GM12878 (cell line): ENCODE measurements around the gene LRBA. TPM values are rescaled to one million over a fixed set of nuclear protein-coding genes. Genes with fewer than 3 reads are reported as not detected.

ENCODE experiments used
- ATAC-seq: fragments of 200-7000 bp; cut with Tn5 transposase; 3 replicates; pipeline ENCODE4 v1.9.1; 2020; ENCODE audit warnings: mild to moderate bottlenecking, moderate library complexity
- BruUV-seq: library from RNA; stranded (reverse); fragments of 400-500 nt; replicated peaks from 2 replicates; lab custom pipeline; 2021; lab: Mats Ljungman, UMichigan
- CTCF ChIA-PET: fragments of 300-600 bp; sonication (Branson Sonifier 250); formaldehyde crosslinking; extraction: SDS; loops from one replicate; lab custom pipeline; 2021; ENCODE audit warnings: inconsistent platforms; lab: Yijun Ruan, JAX
- POLR2A ChIA-PET: fragments of 350-600 bp; formaldehyde crosslinking; extraction: SDS; loops from one replicate; lab custom pipeline; 2021; ENCODE audit warnings: inconsistent platforms; lab: Charles Lee
- RAD21 ChIA-PET: fragments of 300-600 bp; sonication (Branson Sonifier 250); formaldehyde crosslinking; loops from one replicate; lab custom pipeline; 2023; ENCODE audit warnings: antibody characterized with exemption; ENCODE audit not compliant: unreplicated experiment; lab: Charles Lee
- SMC1A ChIA-PET: fragments of 300-600 bp; sonication (Branson Sonifier 250); formaldehyde crosslinking; loops from one replicate; lab custom pipeline; 2023; ENCODE audit not compliant: unreplicated experiment, uncharacterized antibody; lab: Charles Lee
- DNase-seq: peaks from one replicate; pipeline ENCODE4 v3.0.0-alpha.2; 2011; ENCODE audit warnings: low read depth, low spot score
- FAIRE-seq: peaks from 3 replicates; lab custom pipeline; 2011; peaks lifted over from hg19 to GRCh38; lab: Jason Lieb, UNC
- H2AFZ ChIP-seq: 2 replicates; pipeline ENCODE4 v1.6.0; 2011; ENCODE audit warnings: low read depth, low read length, control low read depth; ENCODE audit not compliant: control insufficient read depth
- H3K27ac ChIP-seq: 2 replicates; pipeline ENCODE4 v1.5.1; 2011; ENCODE audit warnings: control low read depth; ENCODE audit not compliant: control insufficient read depth, insufficient read depth
- H3K27me3 ChIP-seq, 2 experiments: replicated peaks in 1 of 2; 2 replicates each; pipeline versions ENCODE4 v1.6.0 to v1.6.1; 2011; ENCODE audit warnings: low read length in 1 of 2; ENCODE audit not compliant: control insufficient read depth in 2 of 2, insufficient read depth in 2 of 2
- H3K36me3 ChIP-seq, 2 experiments: 2 replicates each; pipeline ENCODE4 v1.5.1; 2011; ENCODE audit warnings: low read length in 1 of 2; ENCODE audit not compliant: control insufficient read depth in 2 of 2, insufficient read depth in 2 of 2
- H3K4me1 ChIP-seq: 2 replicates; pipeline ENCODE4 v1.6.1; 2011; ENCODE audit warnings: mild to moderate bottlenecking, low read length, moderate library complexity, mixed read lengths; ENCODE audit not compliant: control insufficient read depth, insufficient read depth
- H3K4me2 ChIP-seq: 2 replicates; pipeline ENCODE4 v1.6.0; 2011; ENCODE audit warnings: control low read depth; ENCODE audit not compliant: control insufficient read depth, insufficient read depth
- H3K4me3 ChIP-seq: fragments of 200-600 bp; sonication (generic); 2 replicates; pipeline ENCODE4 v1.5.1; 2016
- H3K79me2 ChIP-seq: 2 replicates; pipeline ENCODE4 v1.6.0; 2011; ENCODE audit warnings: low read length; ENCODE audit not compliant: control insufficient read depth, insufficient read depth
- H3K9ac ChIP-seq: 2 replicates; pipeline ENCODE4 v1.8.0; 2011; ENCODE audit warnings: low read length, control low read depth, mixed read lengths; ENCODE audit not compliant: control insufficient read depth, insufficient read depth
- H3K9me3 ChIP-seq: replicated peaks from 3 replicates; pipeline ENCODE4 v1.5.1; 2011; ENCODE audit warnings: mild to moderate bottlenecking, low read length; ENCODE audit not compliant: control insufficient read depth, insufficient read depth
- H4K20me1 ChIP-seq: 2 replicates; pipeline ENCODE4 v1.6.0; 2011; ENCODE audit not compliant: control insufficient read depth, insufficient read depth
- CEBPZ ChIP-seq: fragments of 150-350 bp; IDR thresholded peaks from 2 replicates; pipeline ENCODE4 v1.6.1; 2016; ENCODE audit warnings: low read depth, low read length
- DPF2 ChIP-seq: fragments of 450-650 bp; IDR thresholded peaks from 2 replicates; pipeline ENCODE4 v1.6.1; 2017; ENCODE audit warnings: mild to moderate bottlenecking
- ZNF622 ChIP-seq: fragments of 450-650 bp; IDR thresholded peaks from 2 replicates; pipeline ENCODE4 v1.6.1; 2017; ENCODE audit warnings: mild to moderate bottlenecking, inconsistent platforms
- ZZZ3 ChIP-seq: IDR thresholded peaks from 2 replicates; pipeline ENCODE4 v1.6.1; 2011; ENCODE audit warnings: low read depth; ENCODE audit not compliant: control insufficient read depth, insufficient read length
- WGBS: methylation state at CpG from one replicate; pipeline ENCODE4 v1.1.6; 2016; ENCODE audit warnings: low lambda C conversion rate; ENCODE audit not compliant: insufficient replicate concordance, insufficient coverage; ENCODE audit errors: missing lambda C conversion rate; 5-methylcytosine and 5-hydroxymethylcytosine counted together
- in situ Hi-C: fragments of 300-500 bp; cut with MboI; formaldehyde crosslinking; loops from 9 replicates; pipeline ENCODE4 v1.14.3; 2018; ENCODE audit warnings: mixed read lengths
- intact Hi-C: fragments of 100-400 bp; cut with micrococcal nuclease; formaldehyde crosslinking; loops from one replicate; pipeline ENCODE4 v1.14.2; 2022; ENCODE audit not compliant: unreplicated experiment
- polyA plus RNA-seq, 11 experiments: library from polyadenylated mRNA; depleted of rRNA in 4 of 11; unstranded in 6 of 11; stranded (reverse) in 5 of 11; fragments of >200 nt; fragmentation: Nextera tagmentation in 4 of 11; fragmentation: Illumina TruSeq in 1 of 11; extraction: Ambion mirVana in 4 of 11; extraction: Trizol in 1 of 11; gene quantifications; 1 replicate in 1 of 11; 2 replicates in 10 of 11; pipeline versions ENCODE4 v1.2.1 to v1.2.3, GENCODE V29; 2011 to 2016; ENCODE audit warnings: inconsistent platforms in 2 of 11, missing spikeins in 2 of 11, low read depth in 1 of 11
- total RNA-seq, 4 experiments: library from RNA; depleted of rRNA in 3 of 4; stranded (reverse); fragments of >200 nt in 3 of 4; fragmentation: Illumina TruSeq in 1 of 4; extraction: Trizol in 1 of 4; gene quantifications; 2 replicates each; pipeline versions ENCODE4 v1.2.1 to v1.2.3, GENCODE V29; 2013 to 2021

Gene LRBA
- total and polyA plus RNA-seq, 10 of the 15 experiments (the other 5 are each of a cell fraction or from before 2014, with no cell fraction given): 20.3 to 93.4 (median 55.0) TPM

DNA sequence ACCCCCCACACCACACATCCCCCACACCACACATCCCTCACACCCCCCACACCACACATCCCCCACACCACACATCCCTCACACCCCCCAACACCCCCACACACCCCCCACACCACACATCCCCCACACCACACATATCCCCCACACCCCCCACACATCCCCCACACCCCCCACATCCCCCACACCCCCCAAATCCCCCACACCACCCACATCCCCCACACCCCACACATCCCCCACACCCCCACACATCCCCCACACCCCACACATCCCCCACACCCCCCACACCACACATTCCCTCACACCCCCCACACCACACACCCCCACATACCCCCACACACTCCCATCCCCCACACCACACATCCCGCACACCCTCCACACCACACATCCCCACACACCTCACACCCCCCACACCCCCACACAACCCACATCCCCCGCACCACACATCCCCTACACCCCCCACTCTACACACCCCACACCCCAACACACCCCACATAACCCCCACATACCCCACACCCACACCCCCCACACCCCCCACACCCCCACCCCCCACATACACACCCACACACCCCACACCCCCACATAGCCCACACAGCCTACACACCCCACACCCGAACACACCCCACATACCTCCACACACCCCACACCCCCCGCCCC is 764.0 kb downstream of the LRBA start:
- POLR2A ChIA-PET: no interaction called here
- WGBS: no CpG with 5 or more reads among the region's 4 CpGs
- Histone ChIP-seq H3K4me3 (no peak overlapping the region), H3K27me3 (no peaks in the 10 kb centered on the region; a peak in 1 of 4 replicates), H2AFZ (no peak overlapping the region), H3K36me3 (no peaks in the 10 kb centered on the region), H3K4me2 (no peak overlapping the region), H3K27ac (no peak overlapping the region), H3K4me1 (no peaks in the 10 kb centered on the region), H3K9me3 (no peaks in the 10 kb centered on the region), H3K79me2 (no peaks in the 10 kb centered on the region), H4K20me1 (no peaks in the 10 kb centered on the region), H3K9ac (no peak overlapping the region)
- SMC1A ChIA-PET: no interaction called here
- FAIRE-seq: no peak
- peak; percentile 8 for DNase-seq
- no peak for ATAC-seq
- CTCF ChIA-PET: interaction anchor here (0.5 kb wide), 1 partner anchor 568 kb away, joined by 4 read pairs; no protein-coding TSS in a partner anchor
- BruUV-seq: no TSS peak
- RAD21 ChIA-PET: no interaction called here
- intact Hi-C loops: no loop called here
- in situ Hi-C loops: no loop called here
- TF ChIP-seq ZNF622: no peak
- TF ChIP-seq ZZZ3: no peak
- TF ChIP-seq DPF2: no peak
- TF ChIP-seq CEBPZ: no peak
